DMS153 (cell line): ENCODE results near the gene SPATA46.

Experiments used
- DNase-seq: peaks from one replicate; lab custom pipeline; 2025; lab: John Stamatoyannopoulos, UW

Gene SPATA46

GRCh38 chr1:162373541-162374260 is 3.0 kb downstream of the SPATA46 start:
- no peak for DNase-seq

GRCh38 chr1:162373072-162373427 is 3.6 kb downstream of the SPATA46 start:
- no peak for DNase-seq

- DNase-seq: no peak
These were observed 4.2 kb downstream of the SPATA46 start for GRCh38 chr1:162372159-162373071.

- DNase-seq: no peak
These were observed 5.0 kb downstream of the SPATA46 start for GRCh38 chr1:162371611-162372010.

- no peak for DNase-seq
These were observed 5.9 kb downstream of the SPATA46 start for GRCh38 chr1:162370721-162371120.

GRCh38 chr1:162370161-162370560 is 6.5 kb downstream of the SPATA46 start:
- DNase-seq: no peak

- DNase-seq: no peak
These were observed 7.1 kb downstream of the SPATA46 start for GRCh38 chr1:162369571-162369970.

GRCh38 chr1:162368451-162368850 is 8.2 kb downstream of the SPATA46 start:
- no peak for DNase-seq

- DNase-seq: no peak
These were observed 8.9 kb downstream of the SPATA46 start for GRCh38 chr1:162367772-162368171.

- DNase-seq: no peak
These were observed 9.6 kb downstream of the SPATA46 start for GRCh38 chr1:162367073-162367472.

GRCh38 chr1:162366671-162367070 is 10.0 kb downstream of the SPATA46 start:
- no peak for DNase-seq

GRCh38 chr1:162366149-162366548 is 10.5 kb downstream of the SPATA46 start:
- DNase-seq: no peak

- DNase-seq: no peak
These were observed 11.2 kb downstream of the SPATA46 start for GRCh38 chr1:162365284-162366020.

GRCh38 chr1:162364498-162364897 is 12.2 kb downstream of the SPATA46 start:
- no peak for DNase-seq

GRCh38 chr1:162363823-162364222 is 12.8 kb downstream of the SPATA46 start:
- no peak for DNase-seq

- DNase-seq: no peak
These were observed 15.3 kb downstream of the SPATA46 start for GRCh38 chr1:162361349-162361748.

GRCh38 chr1:162360874-162361260 is 15.8 kb downstream of the SPATA46 start:
- no peak for DNase-seq

GRCh38 chr1:162360237-162360873 is 16.3 kb downstream of the SPATA46 start:
- DNase-seq: no peak

GRCh38 chr1:162359523-162360236 is 17.0 kb downstream of the SPATA46 start:
- DNase-seq: no peak

GRCh38 chr1:162358928-162359327 is 17.7 kb downstream of the SPATA46 start:
- no peak for DNase-seq

- no peak for DNase-seq
These were observed 18.9 kb downstream of the SPATA46 start for GRCh38 chr1:162357681-162358266.
